ENCODE data around the gene HES5. TPM values are rescaled to one million over a fixed set of nuclear protein-coding genes. Genes with fewer than 3 reads are reported as not detected.
A peak's percentile ranks its signal among the peaks of the same experiment; 100 is the strongest.

The HES5 gene
- total and polyA plus RNA-seq, 2 of the 13 experiments (the other 11 are each of a cell fraction or from before 2014, with no cell fraction given) = not detected

GRCh38 chr1:2520806-2521205 lies 9.3 kb downstream of the HES5 start:
- WGBS (ENCODE audit: low lambda C conversion rate) = 90% methylated on average over 15 of the region's 21 CpGs
- H3K4me1 ChIP-seq (ENCODE audit: insufficient read depth, low read length) = peaks cover 36% of the 10 kb centered on the region
- H2AFZ ChIP-seq (ENCODE audit: low read length) = no peak overlapping the region
- BruUV-seq (replicated peaks) = no TSS peak
- TF ChIP-seq ZBTB38 (CRISPR knock-in tag; IDR thresholded peaks at IDR 0.05) = peak; percentile 11; the same call in 1 of the 2 replicates
- TF ChIP-seq ZNF547 (CRISPR knock-in tag; IDR thresholded peaks at IDR 0.05) = no peak
- no peak for FAIRE-seq
- no peak overlapping the region for H3K4me3 ChIP-seq (replicated peaks in 1 of 3; ENCODE audit: insufficient read depth in 1 of 3, low read depth in 2 of 3, low read length in 3 of 3)
- no peak overlapping the region for H3K9ac ChIP-seq (ENCODE audit: insufficient read depth, low read depth, low read length)
- in situ Hi-C loops (cut with HindIII; ENCODE audit: extremely low pct_ligation_motif_present, low pct_unique_long_range_greater_than_20kb) (loop anchor here (25.0 kb wide), 1 partner anchor 334 kb away; the partner anchor contains the start of gene FAAP20), intact Hi-C loops (cut with micrococcal nuclease; ENCODE audit: unreplicated experiment) (no loop called here)
- peaks cover 25 to 56% of the 10 kb centered on the region in 2 experiments; a peak in 4 of 5 replicates for H3K36me3 ChIP-seq (replicated peaks in 1 of 2; ENCODE audit: control insufficient read depth in 1 of 2, insufficient read depth in 2 of 2, low read length in 2 of 2)
- POLR2A ChIA-PET = no interaction called here
- H3K79me2 ChIP-seq (ENCODE audit: insufficient read depth, low read length) = peaks cover 33% of the 10 kb centered on the region
- no peak overlapping the region for H3K27ac ChIP-seq (ENCODE audit: extremely low read length, insufficient read depth, low read length)
- no peak for ATAC-seq
- H4K20me1 ChIP-seq (ENCODE audit: insufficient read depth, low read length) = peaks cover 32% of the 10 kb centered on the region
- DNase-seq (ENCODE audit: low spot score) = no peak
- no peaks in the 10 kb centered on the region for H3K9me3 ChIP-seq (ENCODE audit: low read length)
- H3K27me3 ChIP-seq (ENCODE audit: control insufficient read depth in 1 of 2, insufficient read depth in 2 of 2, low read length in 2 of 2) = no peaks in the 10 kb centered on the region
- CTCF ChIA-PET (ENCODE audit: low intra/inter-chr PET ratio, low total read pairs) = no interaction called here
- H3K4me2 ChIP-seq (ENCODE audit: low read depth, low read length) = no peak overlapping the region

GRCh38 chr1:2520206-2520605 lies 9.9 kb downstream of the HES5 start:
- Histone ChIP-seq H4K20me1 (ENCODE audit: insufficient read depth, low read length) (peaks cover 26% of the 10 kb centered on the region), H3K9me3 (ENCODE audit: low read length) (no peaks in the 10 kb centered on the region), H3K4me1 (ENCODE audit: insufficient read depth, low read length) (peaks cover 33% of the 10 kb centered on the region), H3K27ac (ENCODE audit: extremely low read length, insufficient read depth, low read length) (no peak overlapping the region), H3K36me3 (replicated peaks in 1 of 2; ENCODE audit: control insufficient read depth in 1 of 2, insufficient read depth in 2 of 2, low read length in 2 of 2) (peaks cover 25 to 60% of the 10 kb centered on the region in 2 experiments; a peak in 4 of 5 replicates), H2AFZ (ENCODE audit: low read length) (no peak overlapping the region), H3K27me3 (ENCODE audit: control insufficient read depth in 1 of 2, insufficient read depth in 2 of 2, low read length in 2 of 2) (no peaks in the 10 kb centered on the region), H3K4me2 (ENCODE audit: low read depth, low read length) (no peak overlapping the region), H3K9ac (ENCODE audit: insufficient read depth, low read depth, low read length) (no peak overlapping the region), H3K79me2 (ENCODE audit: insufficient read depth, low read length) (peaks cover 27% of the 10 kb centered on the region), H3K4me3 (replicated peaks in 1 of 3; ENCODE audit: insufficient read depth in 1 of 3, low read depth in 2 of 3, low read length in 3 of 3) (no peak overlapping the region)
- 100% methylated on average over 9 of the region's 20 CpGs for WGBS (ENCODE audit: low lambda C conversion rate)
- BruUV-seq (replicated peaks) = no TSS peak
- FAIRE-seq (no peak), DNase-seq (ENCODE audit: low spot score) (no peak), ATAC-seq (no peak)
- intact Hi-C loops (cut with micrococcal nuclease; ENCODE audit: unreplicated experiment) (no loop called here), in situ Hi-C loops (cut with HindIII; ENCODE audit: extremely low pct_ligation_motif_present, low pct_unique_long_range_greater_than_20kb) (loop anchor here (25.0 kb wide), 1 partner anchor 333 kb away; the partner anchor contains the start of gene FAAP20)
- CTCF ChIA-PET (ENCODE audit: low intra/inter-chr PET ratio, low total read pairs) = no interaction called here
- POLR2A ChIA-PET = no interaction called here
- TF ChIP-seq AGO2 (optimal IDR thresholded peaks at IDR 0.05; ENCODE audit: low read depth, low read length) (no peak), STAG1 (CRISPR knock-in tag; IDR thresholded peaks at IDR 0.05) (no peak), ZNF280B (CRISPR knock-in tag; IDR thresholded peaks at IDR 0.05; ENCODE audit: borderline replicate concordance) (no peak), PCBP2 (optimal IDR thresholded peaks at IDR 0.05; ENCODE audit: low read depth, low read length, poor library complexity, severe bottlenecking) (no peak), ZNF17 (CRISPR knock-in tag; IDR thresholded peaks at IDR 0.05) (no peak), ZNF577 (CRISPR knock-in tag; IDR thresholded peaks at IDR 0.05; ENCODE audit: borderline replicate concordance, low read depth) (no peak), HHEX (CRISPR knock-in tag; IDR thresholded peaks at IDR 0.05) (no peak), POLR2AphosphoS5 (IDR thresholded peaks at IDR 0.05; ENCODE audit: low read depth, low read length) (no peak), PHB2 (IDR thresholded peaks at IDR 0.05; ENCODE audit: partially characterized antibody) (no peak), CSRNP1 (CRISPR knock-in tag; IDR thresholded peaks at IDR 0.05) (no peak), MXD3 (CRISPR knock-in tag; IDR thresholded peaks at IDR 0.05) (no peak), ZNF343 (CRISPR knock-in tag; IDR thresholded peaks at IDR 0.05) (no peak)

All from HepG2 (cell line).